Measurements from ENCODE around the gene EGFL8.
"Not testable (repeated sequence)": the region's sequence is repeated elsewhere in the genome, so short reads cannot be mapped to it uniquely, and the experiment has no call there.

The EGFL8 gene

GRCh38 chr6:32164295-32164694 lies at the start of gene EGFL8:
Gene EGFL8, plus strand, starts transcription at chr6:32164595. Its CDS starts 1,571 bp downstream, at chr6:32166166.
- no peak for DNase-seq (ENCODE audit: low spot score)

- DNase-seq (ENCODE audit: low spot score) = no peak
Measured at GRCh38 chr6:32114796-32115195, 49.6 kb upstream of the EGFL8 start.

- no peak for DNase-seq (ENCODE audit: low spot score)
Measured at GRCh38 chr6:32115623-32116022, 48.8 kb upstream of the EGFL8 start.

- peak; percentile 75 for DNase-seq (ENCODE audit: low spot score)
Measured at GRCh38 chr6:32116674-32117073, 47.7 kb upstream of the EGFL8 start.

- DNase-seq (ENCODE audit: low spot score) = no peak
Measured at GRCh38 chr6:32117461-32117860, 46.9 kb upstream of the EGFL8 start.

GRCh38 chr6:32118782-32119628 lies 45.4 kb upstream of the EGFL8 start:
- peak; percentile 91 for DNase-seq (ENCODE audit: low spot score)

- DNase-seq (ENCODE audit: low spot score) = no peak
Measured at GRCh38 chr6:32120573-32121059, 43.8 kb upstream of the EGFL8 start.

GRCh38 chr6:32123681-32124080 lies 40.7 kb upstream of the EGFL8 start:
- DNase-seq (ENCODE audit: low spot score) = no peak

GRCh38 chr6:32126880-32127279 lies 37.5 kb upstream of the EGFL8 start:
- no peak for DNase-seq (ENCODE audit: low spot score)

GRCh38 chr6:32127409-32127716 lies 37.0 kb upstream of the EGFL8 start:
- DNase-seq (ENCODE audit: low spot score) = no peak

GRCh38 chr6:32127717-32128592 lies 36.4 kb upstream of the EGFL8 start, which contains the start of gene ATF6B:
Gene ATF6B, minus strand, starts transcription at chr6:32128246. Its CDS starts 39 bp downstream, at chr6:32128207.
- DNase-seq (ENCODE audit: low spot score) = peak; percentile 94

- DNase-seq (ENCODE audit: low spot score) = no peak
Measured at GRCh38 chr6:32128751-32129296, 35.6 kb upstream of the EGFL8 start.

- no peak for DNase-seq (ENCODE audit: low spot score)
Measured at GRCh38 chr6:32129297-32130088, 34.9 kb upstream of the EGFL8 start.

- DNase-seq (ENCODE audit: low spot score) = no peak
Measured at GRCh38 chr6:32131439-32131948, 32.9 kb upstream of the EGFL8 start.

- DNase-seq (ENCODE audit: low spot score) = no peak
Measured at GRCh38 chr6:32132110-32132509, 32.3 kb upstream of the EGFL8 start.

GRCh38 chr6:32133786-32134185 lies 30.6 kb upstream of the EGFL8 start:
- DNase-seq (ENCODE audit: low spot score) = no peak

GRCh38 chr6:32137454-32137853 lies 26.9 kb upstream of the EGFL8 start:
- DNase-seq (ENCODE audit: low spot score) = no peak

- no peak for DNase-seq (ENCODE audit: low spot score)
Measured at GRCh38 chr6:32139590-32139989, 24.8 kb upstream of the EGFL8 start.

- DNase-seq (ENCODE audit: low spot score) = no peak
Measured at GRCh38 chr6:32140420-32141046, 23.9 kb upstream of the EGFL8 start.

GRCh38 chr6:32144238-32144637 lies 20.2 kb upstream of the EGFL8 start:
- not testable (repeated sequence) for DNase-seq (ENCODE audit: low spot score)

GRCh38 chr6:32146287-32146686 lies 18.1 kb upstream of the EGFL8 start:
- DNase-seq (ENCODE audit: low spot score) = no peak
